ENCODE measurements around the gene MAVS.

MAVS gene

GRCh38 chr20:3857405-3857804 lies 10.8 kb downstream of the MAVS start (continued):
- TF ChIP-seq ZFP30 (CRISPR knock-in tag; IDR thresholded peaks at IDR 0.05) (no peak), CSRNP3 (CRISPR knock-in tag; IDR thresholded peaks at IDR 0.05) (no peak), RARB (CRISPR knock-in tag; IDR thresholded peaks at IDR 0.05) (no peak), SNAI2 (CRISPR knock-in tag; IDR thresholded peaks at IDR 0.05) (no peak), TOX (CRISPR knock-in tag; IDR thresholded peaks at IDR 0.05; ENCODE audit: borderline replicate concordance) (no peak)

- TF ChIP-seq CSDC2 (CRISPR knock-in tag; IDR thresholded peaks at IDR 0.05), result no peak
- TF ChIP-seq ZFP30 (CRISPR knock-in tag; IDR thresholded peaks at IDR 0.05), result no peak
- no peak for TF ChIP-seq ZNF565 (CRISPR knock-in tag; conservative IDR thresholded peaks at IDR 0.05; ENCODE audit: low read depth)
- no peak for ATAC-seq
These were observed 12.1 kb downstream of the MAVS start for GRCh38 chr20:3858689-3859088.

- TF ChIP-seq CSDC2 (CRISPR knock-in tag; IDR thresholded peaks at IDR 0.05) (no peak), ZNF70 (CRISPR knock-in tag; IDR thresholded peaks at IDR 0.05) (no peak), OSR1 (CRISPR knock-in tag; IDR thresholded peaks at IDR 0.05) (no peak), ZFP3 (CRISPR knock-in tag; IDR thresholded peaks at IDR 0.05) (no peak), POU6F1 (CRISPR knock-in tag; IDR thresholded peaks at IDR 0.05; ENCODE audit: borderline replicate concordance, low read depth) (no peak), ZC3H10 (CRISPR knock-in tag; IDR thresholded peaks at IDR 0.05) (no peak), TSHZ2 (CRISPR knock-in tag; IDR thresholded peaks at IDR 0.05) (no peak), ZFP30 (CRISPR knock-in tag; IDR thresholded peaks at IDR 0.05) (no peak), CREB5 (CRISPR knock-in tag; IDR thresholded peaks at IDR 0.05; ENCODE audit: low read depth) (no peak), ARNTL (CRISPR knock-in tag; IDR thresholded peaks at IDR 0.05; ENCODE audit: borderline replicate concordance, low read depth) (no peak), ZNF565 (CRISPR knock-in tag; conservative IDR thresholded peaks at IDR 0.05; ENCODE audit: low read depth) (no peak)
- ATAC-seq, result no peak
These were observed 14.6 kb downstream of the MAVS start for GRCh38 chr20:3861191-3861590.

GRCh38 chr20:3862333-3862732 lies 15.7 kb downstream of the MAVS start:
- ATAC-seq, result no peak
- TF ChIP-seq ISL1 (CRISPR knock-in tag; IDR thresholded peaks at IDR 0.05), result no peak
- TF ChIP-seq ZC3H10 (CRISPR knock-in tag; IDR thresholded peaks at IDR 0.05), result no peak
- TF ChIP-seq ESRRG (CRISPR knock-in tag; IDR thresholded peaks at IDR 0.05), result no peak

- TF ChIP-seq ZC3H10 (CRISPR knock-in tag; IDR thresholded peaks at IDR 0.05), result no peak
- no peak for ATAC-seq
These were observed 16.7 kb downstream of the MAVS start for GRCh38 chr20:3863317-3863716.

GRCh38 chr20:3864518-3864917 lies 17.9 kb downstream of the MAVS start:
- ATAC-seq, result no peak
- TF ChIP-seq BACH2 (CRISPR knock-in tag; IDR thresholded peaks at IDR 0.05; ENCODE audit: borderline replicate concordance) (no peak), TSHZ2 (CRISPR knock-in tag; IDR thresholded peaks at IDR 0.05) (no peak), POU6F1 (CRISPR knock-in tag; IDR thresholded peaks at IDR 0.05; ENCODE audit: borderline replicate concordance, low read depth) (no peak), ZNF8 (CRISPR knock-in tag; IDR thresholded peaks at IDR 0.05) (no peak)
